GM12878 (cell line): ENCODE results near the gene SEMA5A.

ENCODE experiments used
- BMI1 ChIP-seq: fragments of 450-650 bp; IDR thresholded peaks from 2 replicates; pipeline ENCODE4 v1.6.1; 2016; ENCODE audit warnings: mild to moderate bottlenecking, moderate library complexity, borderline replicate concordance
- CBX5 ChIP-seq: sonication (generic); IDR thresholded peaks from 2 replicates; pipeline ENCODE4 v1.6.1; 2016; ENCODE audit warnings: low read depth, moderate library complexity, mild to moderate bottlenecking, inconsistent platforms
- CREM ChIP-seq: IDR thresholded peaks from 2 replicates; pipeline ENCODE4 v1.6.1; 2014; ENCODE audit warnings: antibody characterized with exemption, low read depth
- CTCF ChIP-seq, 3 experiments: IDR thresholded peaks in 2 of 3; conservative IDR thresholded peaks in 1 of 3; 2 replicates each; pipeline ENCODE4 v1.5.1; 2011; ENCODE audit warnings: low read depth in 3 of 3, low read length in 3 of 3, mild to moderate bottlenecking in 3 of 3, control low read depth in 2 of 3, moderate library complexity in 2 of 3, inconsistent platforms in 1 of 3, mixed read lengths in 1 of 3; ENCODE audit not compliant: control insufficient read depth in 2 of 3, insufficient read depth in 1 of 3; ENCODE audit errors: extremely low read depth in 1 of 3
- EP300 ChIP-seq, 2 experiments: fragments of 150-350 bp in 1 of 2; IDR thresholded peaks; 2 replicates each; pipeline ENCODE4 v1.6.1; 2011 to 2012; ENCODE audit warnings: low read depth in 2 of 2, low read length in 2 of 2, borderline replicate concordance in 1 of 2, improper control_type of control experiment in 1 of 2, inconsistent platforms in 1 of 2; ENCODE audit not compliant: control insufficient read depth in 1 of 2
- EZH2 ChIP-seq: IDR thresholded peaks from 2 replicates; pipeline ENCODE4 v1.6.1; 2012; ENCODE audit warnings: low read depth, mild to moderate bottlenecking, control low read depth, inconsistent platforms, low read length, borderline replicate concordance; ENCODE audit not compliant: control insufficient read depth
- NR2F1 ChIP-seq: fragments of 450-650 bp; conservative IDR thresholded peaks from 2 replicates; pipeline ENCODE4 v1.6.1; 2017; ENCODE audit warnings: mild to moderate bottlenecking
- POLR2AphosphoS2 ChIP-seq: IDR thresholded peaks from 2 replicates; pipeline ENCODE4 v1.6.1; 2011; ENCODE audit warnings: low read depth, mild to moderate bottlenecking, low read length, improper control_type of control experiment, moderate library complexity
- POLR2AphosphoS5 ChIP-seq: IDR thresholded peaks from 2 replicates; pipeline ENCODE4 v1.6.1; 2011; ENCODE audit warnings: mild to moderate bottlenecking, low read length, inconsistent platforms
- RAD21 ChIP-seq: IDR thresholded peaks from 2 replicates; pipeline ENCODE4 v1.6.1; 2011; ENCODE audit warnings: mild to moderate bottlenecking, low read depth, low read length, moderate library complexity; ENCODE audit not compliant: insufficient read depth
- RUNX3 ChIP-seq: IDR thresholded peaks from 2 replicates; pipeline ENCODE4 v1.6.1; 2012; ENCODE audit warnings: low read length, inconsistent platforms
- STAT3 ChIP-seq: IDR thresholded peaks from 2 replicates; pipeline ENCODE4 v1.6.1; 2011; ENCODE audit warnings: low read depth, low read length, improper control_type of control experiment
- ZNF384 ChIP-seq: IDR thresholded peaks from 2 replicates; pipeline ENCODE4 v1.6.1; 2012; ENCODE audit warnings: low read depth, mild to moderate bottlenecking, low read length, improper control_type of control experiment, borderline replicate concordance

DNA sequence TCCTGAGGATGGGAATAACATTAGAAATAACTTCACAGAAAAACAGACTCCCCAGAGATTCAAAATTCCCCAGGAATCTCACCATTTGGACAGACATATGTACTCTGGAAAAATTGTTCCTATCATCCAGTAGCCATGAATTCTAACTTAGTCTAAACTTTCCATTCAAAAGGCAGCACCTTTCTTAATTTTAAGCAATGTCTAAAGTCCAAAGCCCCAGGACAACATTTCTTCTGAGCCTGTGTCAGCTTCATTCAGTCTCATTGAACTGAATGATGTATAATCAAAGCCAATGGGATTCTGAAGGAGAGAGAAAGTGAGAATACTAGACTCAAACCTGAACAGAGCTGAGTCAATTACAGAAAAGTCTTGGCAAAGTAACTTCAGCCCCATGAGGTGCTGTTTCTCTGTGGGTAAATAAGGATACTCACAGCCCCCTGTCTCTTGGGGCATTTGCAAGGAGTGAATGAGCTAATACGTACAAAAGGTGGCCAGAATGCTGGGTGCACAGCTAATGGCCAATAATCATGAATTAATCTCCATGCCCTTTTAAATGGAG lies 140.6 kb downstream of the SEMA5A start:
- TF ChIP-seq POLR2AphosphoS5 (no peak), POLR2AphosphoS2 (no peak), STAT3 (no peak), CTCF (IDR thresholded peaks at IDR 0.05 in 2 of 3, conservative IDR thresholded peaks at IDR 0.05 in 1 of 3; ENCODE audit: control insufficient read depth in 2 of 3, extremely low read depth in 1 of 3, insufficient read depth in 1 of 3, low read depth in 3 of 3, low read length in 3 of 3) (no peak), CREM (no peak; the same call in 1 of the 2 replicates), EZH2 (no peak), RUNX3 (peak; percentile 71), EP300 (IDR thresholded peaks at IDR 0.05; ENCODE audit: borderline replicate concordance in 1 of 2, control insufficient read depth in 1 of 2, low read depth in 2 of 2, low read length in 2 of 2) (no peak), RAD21 (no peak), NR2F1 (no peak), CBX5 (no peak), BMI1 (no peak), ZNF384 (no peak)
